Endodermal cell (in vitro differentiated cells): ENCODE measurements around the gene TM9SF1. TPM values are rescaled to one million over a fixed set of nuclear protein-coding genes. Genes with fewer than 3 reads are reported as not detected.

Experiments used
- DNase-seq: peaks from one replicate; pipeline ENCODE4 v3.0.0-alpha.2; 2017
- H3K27ac ChIP-seq: 2 replicates; pipeline ENCODE4 v1.5.1; 2013; ENCODE audit warnings: mild to moderate bottlenecking, low read depth, low read length, moderate library complexity
- H3K27me3 ChIP-seq: 2 replicates; pipeline ENCODE4 v1.6.1; 2013; ENCODE audit warnings: mild to moderate bottlenecking, low read length, moderate library complexity; ENCODE audit not compliant: insufficient read depth, control insufficient read depth, poor library complexity, severe bottlenecking
- H3K36me3 ChIP-seq: 2 replicates; pipeline ENCODE4 v1.7.0; 2013; ENCODE audit warnings: mild to moderate bottlenecking, low read length, moderate library complexity; ENCODE audit not compliant: control insufficient read depth, insufficient read depth
- H3K4me1 ChIP-seq: one replicate; pipeline ENCODE4 v1.7.0; 2013; ENCODE audit warnings: low read length; ENCODE audit not compliant: control insufficient read depth, insufficient read depth
- H3K4me3 ChIP-seq: 2 replicates; pipeline ENCODE4 v1.5.1; 2013; ENCODE audit warnings: mild to moderate bottlenecking, low read length, moderate library complexity
- H3K9ac ChIP-seq: 2 replicates; pipeline ENCODE4 v1.6.1; 2013; ENCODE audit warnings: mild to moderate bottlenecking, low read length, moderate library complexity; ENCODE audit not compliant: poor library complexity, severe bottlenecking; ENCODE audit errors: extremely low read depth
- H3K9me3 ChIP-seq: 2 replicates; pipeline ENCODE4 v1.6.1; 2013; ENCODE audit warnings: mild to moderate bottlenecking, low read length, moderate library complexity; ENCODE audit not compliant: control insufficient read depth
- H3K27ac Mint-ChIP-seq: 2 replicates; pipeline ENCODE4 v1.8.0; 2020; ENCODE audit warnings: mixed read lengths
- H3K27me3 Mint-ChIP-seq: 2 replicates; pipeline ENCODE4 v1.8.0; 2021; ENCODE audit warnings: mild to moderate bottlenecking, mixed read lengths; ENCODE audit not compliant: insufficient read depth
- H3K36me3 Mint-ChIP-seq: 2 replicates; pipeline ENCODE4 v1.8.0; 2020; ENCODE audit warnings: low read depth, mixed read lengths
- H3K4me1 Mint-ChIP-seq: 2 replicates; pipeline ENCODE4 v1.8.0; 2020; ENCODE audit warnings: mixed read lengths
- H3K4me3 Mint-ChIP-seq: 2 replicates; pipeline ENCODE4 v1.8.0; 2020; ENCODE audit warnings: mild to moderate bottlenecking, moderate library complexity, mixed read lengths
- H3K9me3 Mint-ChIP-seq: 2 replicates; pipeline ENCODE4 v1.8.0; 2020; ENCODE audit warnings: mild to moderate bottlenecking, mixed read lengths
- WGBS, 2 experiments: methylation state at CpG; one replicate each; pipeline versions ENCODE4 v1.1.5 to v1.1.7; 2013; ENCODE audit warnings: missing lambda C conversion rate in 2 of 2, mixed read lengths in 1 of 2; ENCODE audit not compliant: insufficient coverage in 1 of 2, insufficient read length in 1 of 2; 5-methylcytosine and 5-hydroxymethylcytosine counted together
- total RNA-seq, 2 donors: library from RNA; stranded (reverse); fragmentation: NEBNext Ultra II Directional in 1 of 2; extraction: Animal tissue kit (Norgen Biotek cat#: 25700) in 1 of 2; gene quantifications; 2 replicates in 1 of 2; 3 replicates in 1 of 2; pipeline ENCODE4 v1.2.1, GENCODE V29; 2021
- TF ChIP-seq, protein P1 (sequence below): fragments of 200-600 bp; sonication (generic); conservative IDR thresholded peaks from 2 replicates; pipeline ENCODE4 v1.5.0; 2021; ENCODE audit warnings: antibody characterized with exemption, mild to moderate bottlenecking

The TM9SF1 gene
- total RNA-seq, 2 donors from 2014 or later, result 37.4 to 40.8 TPM

DNA sequence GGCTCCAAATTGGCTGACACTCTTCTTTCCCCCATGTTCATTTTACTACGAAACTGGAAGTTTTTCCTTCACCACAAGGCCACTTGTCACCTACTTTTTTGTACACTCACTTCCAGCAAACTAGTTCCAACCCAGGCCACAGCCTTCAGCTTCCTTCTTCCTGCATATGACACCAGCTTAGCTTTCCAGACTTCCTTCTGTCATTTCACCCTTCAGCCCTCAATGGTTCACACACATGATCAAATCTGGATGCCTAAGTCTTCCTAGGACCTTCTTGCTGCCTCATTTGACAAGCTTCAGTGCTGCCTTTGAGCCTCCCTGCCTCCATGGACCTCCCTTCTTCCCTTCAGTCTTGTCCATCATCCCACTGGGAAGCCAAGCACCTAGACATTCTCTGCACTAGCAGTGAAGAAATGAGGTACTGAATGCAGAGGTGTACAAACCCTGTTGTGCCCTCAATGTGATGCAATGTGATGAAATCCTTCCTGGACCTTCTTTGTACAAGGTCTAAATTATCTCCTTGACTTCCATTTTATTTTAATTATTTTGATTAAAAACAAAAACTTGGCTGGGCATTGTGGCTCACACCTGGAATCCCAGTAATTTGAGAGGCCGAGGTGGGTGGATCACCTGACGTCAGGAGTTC is 27.6 kb downstream of the TM9SF1 start:
- Histone ChIP-seq H3K27me3 (no peaks in the 10 kb centered on the region), H3K9me3 (no peaks in the 10 kb centered on the region), H3K36me3 (peaks cover 22% of the 10 kb centered on the region), H3K27ac (no peak overlapping the region), H3K9ac (no peak overlapping the region), H3K4me1 (no peaks in the 10 kb centered on the region), H3K4me3 (no peak overlapping the region)
- no peak for DNase-seq
- H3K27ac Mint-ChIP-seq, result no peak overlapping the region
- H3K4me1 Mint-ChIP-seq, result no peaks in the 10 kb centered on the region
- TF ChIP-seq, protein P1, sequence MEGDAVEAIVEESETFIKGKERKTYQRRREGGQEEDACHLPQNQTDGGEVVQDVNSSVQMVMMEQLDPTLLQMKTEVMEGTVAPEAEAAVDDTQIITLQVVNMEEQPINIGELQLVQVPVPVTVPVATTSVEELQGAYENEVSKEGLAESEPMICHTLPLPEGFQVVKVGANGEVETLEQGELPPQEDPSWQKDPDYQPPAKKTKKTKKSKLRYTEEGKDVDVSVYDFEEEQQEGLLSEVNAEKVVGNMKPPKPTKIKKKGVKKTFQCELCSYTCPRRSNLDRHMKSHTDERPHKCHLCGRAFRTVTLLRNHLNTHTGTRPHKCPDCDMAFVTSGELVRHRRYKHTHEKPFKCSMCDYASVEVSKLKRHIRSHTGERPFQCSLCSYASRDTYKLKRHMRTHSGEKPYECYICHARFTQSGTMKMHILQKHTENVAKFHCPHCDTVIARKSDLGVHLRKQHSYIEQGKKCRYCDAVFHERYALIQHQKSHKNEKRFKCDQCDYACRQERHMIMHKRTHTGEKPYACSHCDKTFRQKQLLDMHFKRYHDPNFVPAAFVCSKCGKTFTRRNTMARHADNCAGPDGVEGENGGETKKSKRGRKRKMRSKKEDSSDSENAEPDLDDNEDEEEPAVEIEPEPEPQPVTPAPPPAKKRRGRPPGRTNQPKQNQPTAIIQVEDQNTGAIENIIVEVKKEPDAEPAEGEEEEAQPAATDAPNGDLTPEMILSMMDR, result no peak
- no peaks in the 10 kb centered on the region for H3K9me3 Mint-ChIP-seq
- no peaks in the 10 kb centered on the region for H3K27me3 Mint-ChIP-seq
- peaks cover 26% of the 10 kb centered on the region for H3K36me3 Mint-ChIP-seq
- no peak overlapping the region for H3K4me3 Mint-ChIP-seq
- 91 to 96% methylated on average over 3 of the region's 3 CpGs for WGBS, 2 experiments

DNA sequence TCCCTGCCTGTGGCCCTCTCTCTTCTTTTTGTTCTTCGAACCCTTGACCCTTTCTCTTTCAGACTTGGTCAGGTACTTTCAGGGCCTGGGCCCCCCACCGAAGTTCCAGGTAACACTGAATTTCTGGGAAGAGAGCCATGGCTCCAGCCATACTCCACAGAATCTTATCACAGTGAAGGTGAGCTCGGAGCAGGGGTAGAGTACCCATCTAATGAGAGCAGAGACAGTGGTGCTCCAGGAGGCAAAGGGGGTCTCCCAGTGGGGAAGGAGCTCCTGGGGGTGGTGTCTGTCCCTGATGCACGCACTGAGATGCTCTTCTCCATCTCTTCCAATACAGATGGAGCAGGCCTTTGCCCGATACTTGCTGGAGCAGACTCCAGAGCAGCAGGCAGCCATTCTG is 29.5 kb downstream of the TM9SF1 start:
- Mint-ChIP-seq H3K27ac (no peak overlapping the region), H3K27me3 (no peaks in the 10 kb centered on the region), H3K36me3 (peaks cover 32% of the 10 kb centered on the region), H3K9me3 (no peaks in the 10 kb centered on the region), H3K4me3 (no peak overlapping the region), H3K4me1 (peaks cover 9% of the 10 kb centered on the region)
- Histone ChIP-seq H3K36me3 (peaks cover 22% of the 10 kb centered on the region), H3K4me1 (peaks cover 4% of the 10 kb centered on the region), H3K27me3 (no peaks in the 10 kb centered on the region), H3K27ac (no peak overlapping the region), H3K9me3 (no peaks in the 10 kb centered on the region), H3K4me3 (no peak overlapping the region), H3K9ac (no peak overlapping the region)
- TF ChIP-seq, protein P1, result no peak
- 75 to 87% methylated on average over 1 to 5 of the region's 5 CpGs for WGBS, 2 experiments
- DNase-seq, result no peak

- H3K4me1 ChIP-seq, result peaks cover 6% of the 10 kb centered on the region
- Mint-ChIP-seq H3K36me3 (peaks cover 41% of the 10 kb centered on the region), H3K27ac (no peak overlapping the region), H3K27me3 (no peaks in the 10 kb centered on the region), H3K4me1 (peaks cover 10% of the 10 kb centered on the region), H3K9me3 (no peaks in the 10 kb centered on the region), H3K4me3 (no peak overlapping the region)
- TF ChIP-seq, protein P1, result no peak
- 92 to 93% methylated on average over 9 to 14 of the region's 14 CpGs for WGBS, 2 experiments
- no peaks in the 10 kb centered on the region for H3K9me3 ChIP-seq
- no peak overlapping the region for H3K4me3 ChIP-seq
- peaks cover 34% of the 10 kb centered on the region for H3K36me3 ChIP-seq
- H3K27ac ChIP-seq, result no peak overlapping the region
- H3K9ac ChIP-seq, result no peak overlapping the region
- H3K27me3 ChIP-seq, result no peaks in the 10 kb centered on the region
- DNase-seq, result no peak
Observed at GRCh38 chr14:24164518-24164991, 30.7 kb downstream of the TM9SF1 start.
